WTC11 (cell line): Measurements from ENCODE around the gene COPE. TPM values are rescaled to one million over a fixed set of nuclear protein-coding genes. Genes with fewer than 3 reads are reported as not detected.

Source experiments
- ATAC-seq: fragments of 200-7000 bp; cut with Tn5 transposase; 2 replicates; pipeline ENCODE4 v1.10.0; 2021; ENCODE audit warnings: mild to moderate bottlenecking, moderate library complexity
- CTCF ChIA-PET: fragments of 300-600 bp; sonication (Branson Sonifier 250); formaldehyde crosslinking; loops from one replicate; lab custom pipeline; 2021; ENCODE audit warnings: antibody characterized with exemption; lab: Charles Lee
- POLR2A ChIA-PET: fragments of 350-600 bp; sonication (Branson Sonifier 250); formaldehyde crosslinking; loops from one replicate; lab custom pipeline; 2021; ENCODE audit warnings: antibody characterized with exemption; lab: Charles Lee
- DNase-seq: peaks from one replicate; pipeline ENCODE4 v3.0.0; 2021; ENCODE audit warnings: low spot score
- H3K27ac Mint-ChIP-seq: 2 replicates; pipeline ENCODE4 v1.8.0; 2021; ENCODE audit warnings: mixed read lengths
- H3K27me3 Mint-ChIP-seq: 2 replicates; pipeline ENCODE4 v1.8.0; 2021; ENCODE audit warnings: low read depth, mild to moderate bottlenecking, moderate library complexity, mixed read lengths
- H3K36me3 Mint-ChIP-seq: 2 replicates; pipeline ENCODE4 v1.8.0; 2021; ENCODE audit warnings: mixed read lengths
- H3K4me1 Mint-ChIP-seq: 2 replicates; pipeline ENCODE4 v1.8.0; 2022; ENCODE audit warnings: mixed read lengths
- H3K4me3 Mint-ChIP-seq: 2 replicates; pipeline ENCODE4 v1.8.0; 2021; ENCODE audit warnings: mild to moderate bottlenecking, moderate library complexity, mixed read lengths
- H3K9me3 Mint-ChIP-seq: 2 replicates; pipeline ENCODE4 v1.8.0; 2021; ENCODE audit warnings: mixed read lengths
- ARID4B ChIP-seq: sonication (generic); formaldehyde crosslinking; IDR thresholded peaks from 2 replicates; pipeline ENCODE4 v1.8.0; 2023; ENCODE audit warnings: missing genetic modification reagents, mild to moderate bottlenecking, borderline replicate concordance
- CDX4 ChIP-seq: fragments of 250-450 bp; sonication (Bioruptor Pico); IDR thresholded peaks from 2 replicates; pipeline ENCODE4 v1.9.0; 2021; ENCODE audit warnings: moderate library complexity, mild to moderate bottlenecking, inconsistent platforms, borderline replicate concordance
- E2F5 ChIP-seq: sonication (generic); formaldehyde crosslinking; IDR thresholded peaks from 2 replicates; pipeline ENCODE4 v1.8.1; 2022; ENCODE audit warnings: mild to moderate bottlenecking, moderate library complexity, missing genetic modification reagents
- ESRRA ChIP-seq: sonication (generic); formaldehyde crosslinking; IDR thresholded peaks from 2 replicates; pipeline ENCODE4 v1.8.1; 2022; ENCODE audit warnings: mild to moderate bottlenecking, missing genetic modification reagents, borderline replicate concordance
- IRF2 ChIP-seq: sonication (generic); formaldehyde crosslinking; IDR thresholded peaks from 2 replicates; pipeline ENCODE4 v1.8.0; 2022; ENCODE audit warnings: low read depth, missing genetic modification reagents, borderline replicate concordance
- JAZF1 ChIP-seq: fragments of 250-450 bp; sonication (Bioruptor Pico); IDR thresholded peaks from 2 replicates; pipeline ENCODE4 v1.9.0; 2021; ENCODE audit warnings: moderate library complexity, mild to moderate bottlenecking, inconsistent platforms
- NR1H2 ChIP-seq: sonication (generic); formaldehyde crosslinking; IDR thresholded peaks from 2 replicates; pipeline ENCODE4 v1.9.0; 2021; ENCODE audit warnings: mild to moderate bottlenecking, moderate library complexity, missing genetic modification reagents
- NR2C2 ChIP-seq: sonication (generic); formaldehyde crosslinking; IDR thresholded peaks from 2 replicates; pipeline ENCODE4 v1.8.0; 2022; ENCODE audit warnings: mild to moderate bottlenecking, missing genetic modification reagents
- SMAD4 ChIP-seq: sonication (generic); formaldehyde crosslinking; IDR thresholded peaks from 2 replicates; pipeline ENCODE4 v1.8.0; 2022; ENCODE audit warnings: mild to moderate bottlenecking, missing genetic modification reagents
- TEAD4 ChIP-seq: sonication (generic); formaldehyde crosslinking; IDR thresholded peaks from 2 replicates; pipeline ENCODE4 v1.8.0; 2022; ENCODE audit warnings: mild to moderate bottlenecking, missing genetic modification reagents
- TP53 ChIP-seq: sonication (generic); formaldehyde crosslinking; IDR thresholded peaks from 2 replicates; pipeline ENCODE4 v1.8.1; 2023; ENCODE audit warnings: mild to moderate bottlenecking, missing genetic modification reagents
- ZMAT4 ChIP-seq: fragments of 250-450 bp; sonication (Bioruptor Pico); IDR thresholded peaks from 2 replicates; pipeline ENCODE4 v1.9.0; 2021; ENCODE audit warnings: mild to moderate bottlenecking
- ZNF219 ChIP-seq: sonication (generic); formaldehyde crosslinking; IDR thresholded peaks from 2 replicates; pipeline ENCODE4 v1.8.0; 2023; ENCODE audit warnings: missing genetic modification reagents, mild to moderate bottlenecking, borderline replicate concordance
- ZNF232 ChIP-seq: sonication (generic); formaldehyde crosslinking; IDR thresholded peaks from 2 replicates; pipeline ENCODE4 v1.8.0; 2022; ENCODE audit warnings: mild to moderate bottlenecking, missing genetic modification reagents
- ZNF263 ChIP-seq: sonication (generic); formaldehyde crosslinking; IDR thresholded peaks from 2 replicates; pipeline ENCODE4 v1.8.1; 2022; ENCODE audit warnings: low read depth, mild to moderate bottlenecking, moderate library complexity, missing genetic modification reagents
- ZNF317 ChIP-seq: sonication (generic); formaldehyde crosslinking; IDR thresholded peaks from 2 replicates; pipeline ENCODE4 v1.8.1; 2023; ENCODE audit warnings: low read depth, mild to moderate bottlenecking, moderate library complexity, missing genetic modification reagents, borderline replicate concordance
- ZNF416 ChIP-seq: fragments of 250-450 bp; sonication (Bioruptor Pico); IDR thresholded peaks from 2 replicates; pipeline ENCODE4 v1.9.0; 2021; ENCODE audit warnings: mild to moderate bottlenecking, inconsistent platforms
- total RNA-seq: library from RNA; stranded (reverse); gene quantifications from 3 replicates; pipeline ENCODE4 v1.2.3, GENCODE V29; 2021
- TF ChIP-seq, protein P1 (sequence below): sonication (generic); formaldehyde crosslinking; IDR thresholded peaks from 2 replicates; pipeline ENCODE4 v1.8.0; 2022; ENCODE audit warnings: mild to moderate bottlenecking, missing genetic modification reagents
- TF ChIP-seq, protein P2 (sequence below): sonication (generic); formaldehyde crosslinking; IDR thresholded peaks from 2 replicates; pipeline ENCODE4 v1.8.1; 2023; ENCODE audit warnings: mild to moderate bottlenecking, missing genetic modification reagents

The COPE gene
- total RNA-seq, 1 experiment from 2014 or later, result 228 TPM

DNA sequence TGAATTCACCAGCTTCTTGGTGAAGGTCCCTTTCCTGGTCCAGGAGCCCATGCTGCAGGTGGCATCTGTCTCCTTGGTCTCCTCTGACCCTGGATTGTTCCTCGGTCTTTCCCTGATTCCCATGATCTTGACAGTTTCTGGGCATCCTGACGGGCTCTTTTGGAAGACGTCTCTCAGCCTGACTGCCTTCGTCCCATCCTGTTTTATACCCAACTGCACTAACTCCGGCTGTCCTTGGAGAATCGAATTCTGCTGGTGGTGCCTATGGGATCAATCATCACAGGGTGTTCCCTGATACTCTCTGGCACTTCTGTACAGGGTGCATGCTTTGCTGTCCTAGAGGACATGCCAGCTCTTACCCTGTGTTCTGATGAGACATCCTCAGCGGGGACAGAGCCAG lies 42.3 kb downstream of the COPE start:
- no peak overlapping the region for H3K4me3 Mint-ChIP-seq
- H3K9me3 Mint-ChIP-seq, result peaks cover 5% of the 10 kb centered on the region
- ATAC-seq, result no peak
- peaks cover 12% of the 10 kb centered on the region for H3K27me3 Mint-ChIP-seq
- TF ChIP-seq ESRRA (CRISPR knock-in tag), result no peak
- TF ChIP-seq IRF2, result no peak
- no peak for TF ChIP-seq CDX4 (CRISPR knock-in tag)
- no peak for TF ChIP-seq NR2C2 (CRISPR knock-in tag)
- H3K36me3 Mint-ChIP-seq, result peaks cover 32% of the 10 kb centered on the region
- H3K4me1 Mint-ChIP-seq, result no peaks in the 10 kb centered on the region
- CTCF ChIA-PET, result interaction anchor here (4.0 kb wide), 1 partner anchor 10 kb away, joined by 14 read pairs; no protein-coding TSS in a partner anchor
- DNase-seq, result no peak
- no peak overlapping the region for H3K27ac Mint-ChIP-seq
- POLR2A ChIA-PET, result no interaction called here

- no peak for TF ChIP-seq ZMAT4 (CRISPR knock-in tag)
- TF ChIP-seq ZNF232, result no peak
- TF ChIP-seq, all 79 proteins: peak for 0
- no peak for DNase-seq
- Mint-ChIP-seq H3K36me3 (peaks cover 25% of the 10 kb centered on the region), H3K27ac (no peak overlapping the region), H3K27me3 (peaks cover 23% of the 10 kb centered on the region), H3K9me3 (peaks cover 5% of the 10 kb centered on the region), H3K4me1 (peaks cover 8% of the 10 kb centered on the region), H3K4me3 (no peak overlapping the region)
- POLR2A ChIA-PET, result no interaction called here
- no peak for ATAC-seq
- CTCF ChIA-PET, result interaction anchor here (0.6 to 4.0 kb wide), 3 partner anchors 9 to 100 kb away, joined by 3 to 14 read pairs (median 3); no protein-coding TSS in a partner anchor
These were observed 43.5 kb downstream of the COPE start for GRCh38 chr19:18875726-18876125.

GRCh38 chr19:18871543-18871942 lies 47.6 kb downstream of the COPE start:
- POLR2A ChIA-PET, result no interaction called here
- TF ChIP-seq ZNF317 (CRISPR knock-in tag) (no peak), NR1H2 (CRISPR knock-in tag) (no peak), SMAD4 (CRISPR knock-in tag) (no peak)
- TF ChIP-seq, all 79 proteins: peak for 0
- CTCF ChIA-PET, result interaction anchor here (0.6 to 0.9 kb wide), 2 partner anchors 23 to 135 kb away, joined by 3 to 4 read pairs; no protein-coding TSS in a partner anchor
- ATAC-seq (no peak), DNase-seq (no peak)
- Mint-ChIP-seq H3K4me3 (peak overlapping the region; percentile 25; the same call in 1 of the 2 replicates), H3K27me3 (peaks cover 26% of the 10 kb centered on the region), H3K36me3 (peaks cover 14% of the 10 kb centered on the region), H3K9me3 (no peaks in the 10 kb centered on the region), H3K27ac (peak overlapping the region; percentile 34; the same call in 1 of the 2 replicates), H3K4me1 (peaks cover 14% of the 10 kb centered on the region)

- ATAC-seq, result no peak
- TF ChIP-seq ZNF219 (CRISPR knock-in tag), result no peak
- no peak for TF ChIP-seq TP53 (CRISPR knock-in tag)
- TF ChIP-seq ZNF416 (CRISPR knock-in tag), result no peak
- TF ChIP-seq JAZF1 (CRISPR knock-in tag), result no peak
- TF ChIP-seq, protein P1, sequence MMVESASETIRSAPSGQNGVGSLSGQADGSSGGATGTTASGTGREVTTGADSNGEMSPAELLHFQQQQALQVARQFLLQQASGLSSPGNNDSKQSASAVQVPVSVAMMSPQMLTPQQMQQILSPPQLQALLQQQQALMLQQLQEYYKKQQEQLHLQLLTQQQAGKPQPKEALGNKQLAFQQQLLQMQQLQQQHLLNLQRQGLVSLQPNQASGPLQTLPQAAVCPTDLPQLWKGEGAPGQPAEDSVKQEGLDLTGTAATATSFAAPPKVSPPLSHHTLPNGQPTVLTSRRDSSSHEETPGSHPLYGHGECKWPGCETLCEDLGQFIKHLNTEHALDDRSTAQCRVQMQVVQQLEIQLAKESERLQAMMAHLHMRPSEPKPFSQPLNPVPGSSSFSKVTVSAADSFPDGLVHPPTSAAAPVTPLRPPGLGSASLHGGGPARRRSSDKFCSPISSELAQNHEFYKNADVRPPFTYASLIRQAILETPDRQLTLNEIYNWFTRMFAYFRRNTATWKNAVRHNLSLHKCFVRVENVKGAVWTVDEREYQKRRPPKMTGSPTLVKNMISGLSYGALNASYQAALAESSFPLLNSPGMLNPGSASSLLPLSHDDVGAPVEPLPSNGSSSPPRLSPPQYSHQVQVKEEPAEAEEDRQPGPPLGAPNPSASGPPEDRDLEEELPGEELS, result no peak
- no peak for TF ChIP-seq TEAD4 (CRISPR knock-in tag)
- no peak for TF ChIP-seq E2F5 (CRISPR knock-in tag)
- no peak for TF ChIP-seq ARID4B
- TF ChIP-seq, protein P2, sequence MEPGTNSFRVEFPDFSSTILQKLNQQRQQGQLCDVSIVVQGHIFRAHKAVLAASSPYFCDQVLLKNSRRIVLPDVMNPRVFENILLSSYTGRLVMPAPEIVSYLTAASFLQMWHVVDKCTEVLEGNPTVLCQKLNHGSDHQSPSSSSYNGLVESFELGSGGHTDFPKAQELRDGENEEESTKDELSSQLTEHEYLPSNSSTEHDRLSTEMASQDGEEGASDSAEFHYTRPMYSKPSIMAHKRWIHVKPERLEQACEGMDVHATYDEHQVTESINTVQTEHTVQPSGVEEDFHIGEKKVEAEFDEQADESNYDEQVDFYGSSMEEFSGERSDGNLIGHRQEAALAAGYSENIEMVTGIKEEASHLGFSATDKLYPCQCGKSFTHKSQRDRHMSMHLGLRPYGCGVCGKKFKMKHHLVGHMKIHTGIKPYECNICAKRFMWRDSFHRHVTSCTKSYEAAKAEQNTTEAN (CRISPR knock-in tag), result no peak
- TF ChIP-seq ZNF263 (CRISPR knock-in tag), result no peak
- TF ChIP-seq, all 79 proteins: peak for 0
- Mint-ChIP-seq H3K9me3 (no peaks in the 10 kb centered on the region), H3K27ac (no peak overlapping the region), H3K4me3 (peak overlapping the region; percentile 57), H3K36me3 (peaks cover 10% of the 10 kb centered on the region), H3K27me3 (peaks cover 26% of the 10 kb centered on the region), H3K4me1 (peaks cover 14% of the 10 kb centered on the region)
- ChIA-PET POLR2A (no interaction called here), CTCF (no interaction called here)
- no peak for DNase-seq
These were observed 48.5 kb downstream of the COPE start for GRCh38 chr19:18870531-18871172.
